ENCODE results near the gene ZBTB16.

- TF ChIP-seq ARNT (IDR thresholded peaks at IDR 0.05) (no peak), SUZ12 (IDR thresholded peaks at IDR 0.05) (no peak), TARDBP (IDR thresholded peaks at IDR 0.05) (no peak), ELF4 (IDR thresholded peaks at IDR 0.05) (no peak), BHLHE40 (IDR thresholded peaks at IDR 0.05; ENCODE audit: borderline replicate concordance) (no peak), FOXA1 (IDR thresholded peaks at IDR 0.05) (no peak), FOXM1 (IDR thresholded peaks at IDR 0.05; ENCODE audit: borderline replicate concordance) (no peak), CTBP1 (IDR thresholded peaks at IDR 0.05; ENCODE audit: borderline replicate concordance) (no peak), L3MBTL2 (conservative IDR thresholded peaks at IDR 0.05) (no peak), LEF1 (IDR thresholded peaks at IDR 0.05; ENCODE audit: borderline replicate concordance) (no peak), SP1 (IDR thresholded peaks at IDR 0.05) (no peak)
- TF ChIP-seq, protein P1, sequence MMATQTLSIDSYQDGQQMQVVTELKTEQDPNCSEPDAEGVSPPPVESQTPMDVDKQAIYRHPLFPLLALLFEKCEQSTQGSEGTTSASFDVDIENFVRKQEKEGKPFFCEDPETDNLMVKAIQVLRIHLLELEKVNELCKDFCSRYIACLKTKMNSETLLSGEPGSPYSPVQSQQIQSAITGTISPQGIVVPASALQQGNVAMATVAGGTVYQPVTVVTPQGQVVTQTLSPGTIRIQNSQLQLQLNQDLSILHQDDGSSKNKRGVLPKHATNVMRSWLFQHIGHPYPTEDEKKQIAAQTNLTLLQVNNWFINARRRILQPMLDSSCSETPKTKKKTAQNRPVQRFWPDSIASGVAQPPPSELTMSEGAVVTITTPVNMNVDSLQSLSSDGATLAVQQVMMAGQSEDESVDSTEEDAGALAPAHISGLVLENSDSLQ (IDR thresholded peaks at IDR 0.05): no peak
Observed at GRCh38 chr11:114088836-114089235, 29.3 kb downstream of the ZBTB16 start.

Data from HEK293T (cell line).